K562 (cell line): ENCODE data around the gene FGF12. TPM values are rescaled to one million over a fixed set of nuclear protein-coding genes. Genes with fewer than 3 reads are reported as not detected.

ENCODE experiments used
- ATAC-seq: fragments of 200-7000 bp; cut with Tn5 transposase; 3 replicates; pipeline ENCODE4 v1.9.1; 2020; ENCODE audit warnings: moderate library complexity
- BruUV-seq: library from RNA; stranded (reverse); fragments of 400-500 nt; replicated peaks from 2 replicates; lab custom pipeline; 2021; lab: Mats Ljungman, UMichigan
- CTCF ChIA-PET: fragments of 300-600 bp; formaldehyde crosslinking; extraction: SDS; loops from one replicate; lab custom pipeline; 2021; ENCODE audit warnings: low intra/inter-chr PET ratio; lab: Yijun Ruan, JAX
- POLR2A ChIA-PET: fragments of 300-600, 350-650 bp; sonication (Branson Sonifier 250); formaldehyde crosslinking; extraction: SDS; loops from one replicate; lab custom pipeline; 2021; ENCODE audit warnings: antibody characterized with exemption, inconsistent platforms; lab: Yijun Ruan, JAX
- DNase-seq, 4 experiments: peaks; one replicate each; pipeline versions ENCODE4 v3.0.0 to v3.0.0-alpha.2; 2011 to 2018; ENCODE audit warnings: low spot score in 3 of 4, mixed read lengths in 3 of 4; ENCODE audit errors: extremely low read depth in 1 of 4
- FAIRE-seq: peaks from 2 replicates; lab custom pipeline; 2011; peaks lifted over from hg19 to GRCh38; lab: Jason Lieb, UNC
- H2AFZ ChIP-seq: 2 replicates; pipeline ENCODE4 v1.6.0; 2011; ENCODE audit warnings: low read depth, low read length, control low read depth, inconsistent platforms
- H3K27ac ChIP-seq: fragments of 200-600 bp; 3 replicates; pipeline ENCODE4 v1.8.0; 2011; ENCODE audit warnings: low read depth, mild to moderate bottlenecking, control low read depth, inconsistent platforms, low read length, moderate library complexity, mixed read lengths; ENCODE audit errors: extremely low read depth
- H3K27me3 ChIP-seq, 2 experiments: fragments of 300-600 bp in 1 of 2; 2 replicates in 1 of 2; 3 replicates in 1 of 2; pipeline versions ENCODE4 v1.6.0 to v1.8.0; 2011; ENCODE audit warnings: inconsistent platforms in 2 of 2, low read length in 2 of 2, mild to moderate bottlenecking in 1 of 2, mixed read lengths in 1 of 2, moderate library complexity in 1 of 2; ENCODE audit not compliant: control insufficient read depth in 2 of 2, insufficient read depth in 2 of 2
- H3K36me3 ChIP-seq: fragments of 300-600 bp; 3 replicates; pipeline ENCODE4 v1.8.0; 2011; ENCODE audit warnings: mild to moderate bottlenecking, low read length, inconsistent platforms; ENCODE audit not compliant: control insufficient read depth, insufficient read depth
- H3K4me1 ChIP-seq, 2 experiments: fragments of 200-600 bp in 1 of 2; replicated peaks in 1 of 2; 2 replicates in 1 of 2; 3 replicates in 1 of 2; pipeline versions ENCODE4 v1.5.1 to v1.8.0; 2011; ENCODE audit warnings: inconsistent platforms in 2 of 2, low read length in 2 of 2, mild to moderate bottlenecking in 1 of 2, mixed read lengths in 1 of 2, moderate library complexity in 1 of 2; ENCODE audit not compliant: control insufficient read depth in 2 of 2, insufficient read depth in 2 of 2
- H3K4me2 ChIP-seq: 2 replicates; pipeline ENCODE4 v1.6.1; 2011; ENCODE audit warnings: low read length, control low read depth, inconsistent platforms, mixed read lengths; ENCODE audit not compliant: insufficient read depth
- H3K4me3 ChIP-seq: fragments of 200-600 bp; sonication (generic), shearing (Covaris generic); 2 replicates; pipeline ENCODE4 v1.5.1; 2016; ENCODE audit warnings: control low read depth, inconsistent platforms
- H3K79me2 ChIP-seq: fragments of 200-600 bp; 3 replicates; pipeline ENCODE4 v1.8.0; 2011; ENCODE audit warnings: low read length, inconsistent platforms; ENCODE audit not compliant: control insufficient read depth, insufficient read depth
- H3K9ac ChIP-seq, 2 experiments: 2 replicates each; pipeline versions ENCODE4 v1.6.0 to v1.6.1; 2011; ENCODE audit warnings: low read depth in 2 of 2, low read length in 2 of 2, control low read depth in 1 of 2, inconsistent platforms in 1 of 2, mild to moderate bottlenecking in 1 of 2, mixed read lengths in 1 of 2; ENCODE audit not compliant: insufficient read depth in 1 of 2
- H3K9me1 ChIP-seq: one replicate; pipeline ENCODE4 v1.6.0; 2011; ENCODE audit warnings: inconsistent platforms, mild to moderate bottlenecking, low read length, moderate library complexity; ENCODE audit not compliant: control insufficient read depth, insufficient read depth
- H3K9me3 ChIP-seq: replicated peaks from 2 replicates; pipeline ENCODE4 v1.5.1; 2011; ENCODE audit warnings: low read depth, low read length, inconsistent platforms; ENCODE audit not compliant: control insufficient read depth, insufficient read depth
- H4K20me1 ChIP-seq: replicated peaks from 2 replicates; pipeline ENCODE4 v1.6.1; 2011; ENCODE audit warnings: low read length, inconsistent platforms, mixed read lengths; ENCODE audit not compliant: control insufficient read depth, insufficient read depth
- ARID2 ChIP-seq: fragments of 450-650 bp; IDR thresholded peaks from 2 replicates; pipeline ENCODE4 v1.6.1; 2017; ENCODE audit warnings: antibody characterized with exemption, mild to moderate bottlenecking
- BDP1 ChIP-seq: IDR thresholded peaks from 3 replicates; pipeline ENCODE4 v1.6.1; 2011; ENCODE audit not compliant: insufficient read length, insufficient read depth
- CEBPB ChIP-seq: fragments of 450-650 bp; IDR thresholded peaks from 2 replicates; pipeline ENCODE4 v1.6.1; 2016; ENCODE audit warnings: missing genetic modification characterization, missing compliant biosample characterization
- EHMT2 ChIP-seq: fragments of 450-650 bp; IDR thresholded peaks from 2 replicates; pipeline ENCODE4 v1.6.1; 2018; ENCODE audit warnings: antibody characterized with exemption
- FOXJ2 ChIP-seq: fragments of 200-800 bp; sonication (Bioruptor generic); IDR thresholded peaks from 2 replicates; pipeline ENCODE4 v1.6.1; 2016; ENCODE audit warnings: missing genetic modification characterization, missing compliant biosample characterization
- KLF16 ChIP-seq: IDR thresholded peaks from 2 replicates; pipeline ENCODE4 v1.6.1; 2016; ENCODE audit warnings: antibody characterized with exemption
- MLX ChIP-seq, 2 experiments: fragments of 450-650 bp in 1 of 2; sonication (generic) in 1 of 2; formaldehyde crosslinking; conservative IDR thresholded peaks; 2 replicates each; pipeline versions ENCODE4 v1.4.0 to v1.8.1; 2020 to 2022; ENCODE audit warnings: mild to moderate bottlenecking in 1 of 2, missing genetic modification reagents in 1 of 2
- PML ChIP-seq: IDR thresholded peaks from 2 replicates; pipeline ENCODE4 v1.6.1; 2012; ENCODE audit warnings: low read length, inconsistent platforms
- RNF2 ChIP-seq: sonication (generic); IDR thresholded peaks from 2 replicates; pipeline ENCODE4 v1.6.1; 2016
- SP1 ChIP-seq: sonication (generic); formaldehyde crosslinking; IDR thresholded peaks from 2 replicates; pipeline ENCODE4 v1.8.1; 2022; ENCODE audit warnings: mild to moderate bottlenecking, missing genetic modification reagents
- SREBF2 ChIP-seq: sonication (generic); formaldehyde crosslinking; IDR thresholded peaks from 2 replicates; pipeline ENCODE4 v1.4.0; 2020; ENCODE audit warnings: mild to moderate bottlenecking, missing genetic modification reagents
- TAF9B ChIP-seq: fragments of 450-650 bp; IDR thresholded peaks from 2 replicates; pipeline ENCODE4 v1.6.1; 2018; ENCODE audit warnings: mild to moderate bottlenecking; ENCODE audit not compliant: partially characterized antibody
- ZBTB1 ChIP-seq: sonication (generic); formaldehyde crosslinking; IDR thresholded peaks from 2 replicates; pipeline ENCODE4 v1.8.1; 2023; ENCODE audit warnings: missing genetic modification reagents, low read depth, mild to moderate bottlenecking, borderline replicate concordance
- ZKSCAN1 ChIP-seq: fragments of 150-350 bp; IDR thresholded peaks from 2 replicates; pipeline ENCODE4 v1.6.1; 2016; ENCODE audit warnings: low read depth, low read length
- ZNF263 ChIP-seq: sonication (generic); formaldehyde crosslinking; IDR thresholded peaks from 2 replicates; pipeline ENCODE4 v1.8.0; 2022; ENCODE audit warnings: mild to moderate bottlenecking, missing genetic modification reagents, borderline replicate concordance
- ZNF584 ChIP-seq: fragments of 200-800 bp; sonication (Bioruptor generic); IDR thresholded peaks from 2 replicates; pipeline ENCODE4 v1.6.1; 2016; ENCODE audit warnings: low read depth, mild to moderate bottlenecking, missing genetic modification characterization, missing compliant biosample characterization
- ZNF592 ChIP-seq: fragments of 450-650 bp; IDR thresholded peaks from 2 replicates; pipeline ENCODE4 v1.6.1; 2017; ENCODE audit warnings: antibody characterized with exemption, mild to moderate bottlenecking
- ZNF77 ChIP-seq: fragments of 250-450 bp; sonication (Bioruptor Pico); IDR thresholded peaks from 2 replicates; pipeline ENCODE4 v1.5.0; 2020
- WGBS: fragments of 100-300 bp; shearing (Covaris generic); methylation state at CpG from one replicate; pipeline ENCODE4 v1.1.6; 2016; ENCODE audit warnings: low coverage, mixed read lengths; ENCODE audit not compliant: insufficient coverage; ENCODE audit errors: missing lambda C conversion rate; 5-methylcytosine and 5-hydroxymethylcytosine counted together
- in situ Hi-C: fragments of 300-500 bp; cut with MboI; formaldehyde crosslinking; loops from 4 replicates; pipeline ENCODE4 v1.15.0; 2018; ENCODE audit warnings: inconsistent platforms, mixed read lengths
- intact Hi-C: fragments of 100-400 bp; cut with micrococcal nuclease; formaldehyde crosslinking; loops from 2 replicates; pipeline ENCODE4 v1.14.2; 2022
- polyA plus RNA-seq, 8 experiments: library from polyadenylated mRNA; depleted of rRNA in 4 of 8; stranded (reverse) in 5 of 8; unstranded in 3 of 8; fragments of >200 nt; fragmentation: Nextera tagmentation in 2 of 8; fragmentation: Illumina TruSeq in 1 of 8; extraction: Ambion mirVana in 2 of 8; extraction: Trizol in 1 of 8; gene quantifications; 2 replicates each; pipeline versions ENCODE4 v1.2.1 to v1.2.3, GENCODE V29; 2011 to 2014; ENCODE audit warnings: inconsistent platforms in 1 of 8, missing spikeins in 1 of 8
- total RNA-seq, 7 experiments: library from RNA; depleted of rRNA in 6 of 7; stranded (reverse); fragments of >200 nt in 6 of 7; fragmentation: Illumina TruSeq in 2 of 7; extraction: Trizol in 2 of 7; gene quantifications; 2 replicates each; pipeline versions ENCODE4 v1.2.1 to v1.2.3, GENCODE V29; 2011 to 2021; ENCODE audit warnings: low replicate concordance in 1 of 7

Gene FGF12
- total and polyA plus RNA-seq, 9 of the 15 experiments (the other 6 are each of a cell fraction or from before 2014, with no cell fraction given) = not detected

- TF ChIP-seq ZNF592 (no peak), KLF16 (no peak), MLX (CRISPR knock-in tag; conservative IDR thresholded peaks at IDR 0.05) (no peak), ZNF584 (CRISPR knock-in tag) (no peak), ZNF77 (no peak)
These were observed 449.9 kb downstream of the FGF12 start (continued) for GRCh38 chr3:192277477-192277876.

GRCh38 chr3:192275741-192276355 is 451.5 kb downstream of the FGF12 start:
- Histone ChIP-seq H3K27ac (no peak overlapping the region), H3K27me3 (no peaks in the 10 kb centered on the region), H2AFZ (no peak overlapping the region), H3K4me3 (no peak overlapping the region), H4K20me1 (no peaks in the 10 kb centered on the region), H3K9ac (no peak overlapping the region), H3K9me3 (no peaks in the 10 kb centered on the region), H3K4me1 (no peaks in the 10 kb centered on the region), H3K36me3 (no peaks in the 10 kb centered on the region), H3K4me2 (no peak overlapping the region), H3K79me2 (no peaks in the 10 kb centered on the region), H3K9me1 (no peaks in the 10 kb centered on the region)
- DNase-seq (no peak), FAIRE-seq (no peak), ATAC-seq (no peak)
- ChIA-PET CTCF (no interaction called here), POLR2A (no interaction called here)
- BruUV-seq = no TSS peak
- in situ Hi-C loops (no loop called here), intact Hi-C loops (no loop called here)
- under 1% methylated on average over 7 of the region's 7 CpGs for WGBS
- TF ChIP-seq EHMT2 = no peak
- TF ChIP-seq SREBF2 = no peak
- no peak for TF ChIP-seq TAF9B
- TF ChIP-seq ZNF263 = no peak
- no peak for TF ChIP-seq ZBTB1
- TF ChIP-seq RNF2 = no peak
- TF ChIP-seq FOXJ2 (tag) = no peak
- TF ChIP-seq SP1 (CRISPR knock-in tag) = no peak
- TF ChIP-seq CEBPB (tag) = no peak
- no peak for TF ChIP-seq ZKSCAN1
- TF ChIP-seq ARID2 = no peak
- no peak for TF ChIP-seq BDP1
- no peak for TF ChIP-seq PML
